GM03348 (cell line): ENCODE results near the gene STAG1.
"Not testable (repeated sequence)": the region's sequence is repeated elsewhere in the genome, so short reads cannot be mapped to it uniquely, and the experiment has no call there.

ENCODE experiments used
- DNase-seq: peaks from one replicate; pipeline ENCODE4 v3.0.0; 2012; ENCODE audit warnings: low spot score

Gene STAG1

GRCh38 chr3:136752172-136752421 is at the start of gene STAG1:
Gene STAG1, minus strand, starts transcription at chr3:136752378. Its CDS starts 121,480 bp downstream, at chr3:136630898.
- no peak for DNase-seq

- not testable (repeated sequence) for DNase-seq
Observed at GRCh38 chr3:136801146-136801545, 49.0 kb upstream of the STAG1 start.

- DNase-seq, result no peak
Observed at GRCh38 chr3:136792556-136793330, 40.6 kb upstream of the STAG1 start.

DNA sequence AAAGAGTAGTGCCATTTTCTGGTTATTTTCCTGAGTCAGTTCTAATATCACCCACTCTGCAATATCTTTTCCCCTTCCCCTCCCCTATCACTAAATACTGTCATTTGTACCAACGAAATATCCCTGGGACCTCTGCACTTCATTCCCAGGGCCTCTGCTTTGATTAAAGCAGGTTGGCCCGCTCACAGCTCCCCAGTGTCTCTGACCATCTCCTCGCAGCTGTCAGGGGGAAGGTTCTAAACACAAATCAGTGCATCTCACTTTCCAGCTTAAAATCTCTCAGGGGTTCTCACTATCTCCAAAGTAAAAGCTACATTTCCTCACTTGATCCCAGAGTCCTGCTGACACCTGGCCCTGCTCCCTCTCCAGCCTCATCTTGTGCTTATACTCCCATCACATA is 38.6 kb upstream of the STAG1 start:
- no peak for DNase-seq

DNA sequence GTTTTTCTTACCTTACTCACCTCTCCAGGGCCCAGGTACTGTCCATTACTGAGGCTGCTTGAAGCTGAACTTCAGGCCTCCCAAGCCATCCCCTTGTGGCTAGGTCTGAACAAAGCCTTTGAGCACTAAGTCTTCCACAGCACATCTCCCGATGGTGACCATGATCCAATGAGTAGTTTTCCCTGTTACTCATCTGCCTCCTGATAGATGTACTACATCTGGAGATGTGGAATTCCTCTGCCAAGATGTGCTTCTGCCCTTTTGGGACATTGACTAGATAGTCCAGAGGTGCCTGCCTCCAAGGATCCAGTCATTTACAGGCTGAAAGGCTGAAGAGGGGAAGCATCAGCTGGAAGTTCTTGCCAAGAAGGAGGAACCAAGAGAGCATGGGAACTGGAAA is 37.8 kb upstream of the STAG1 start:
- DNase-seq, result no peak

DNA sequence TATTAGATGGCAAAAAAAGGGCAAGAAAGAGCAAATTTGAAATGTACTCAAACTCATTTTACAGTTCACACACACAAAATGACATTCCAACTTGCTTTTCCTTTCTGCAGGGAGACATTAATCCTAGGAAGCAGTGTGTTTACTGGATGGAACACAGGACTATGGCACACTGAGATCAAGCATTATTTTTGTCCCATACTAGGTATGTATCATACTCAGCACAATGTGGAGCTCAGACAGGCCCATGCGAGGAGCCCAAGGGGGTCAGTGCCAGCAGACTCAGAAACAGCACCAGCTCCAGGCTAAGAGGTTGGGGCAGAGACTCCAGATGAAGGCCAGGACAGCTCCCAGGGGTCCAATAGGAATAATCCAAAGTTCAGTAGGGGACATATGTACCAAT is 36.0 kb upstream of the STAG1 start:
- no peak for DNase-seq

- DNase-seq, result peak; percentile 36
Observed at GRCh38 chr3:136787349-136787748, 35.2 kb upstream of the STAG1 start.

- no peak for DNase-seq
Observed at GRCh38 chr3:136783708-136784191, 31.6 kb upstream of the STAG1 start.

DNA sequence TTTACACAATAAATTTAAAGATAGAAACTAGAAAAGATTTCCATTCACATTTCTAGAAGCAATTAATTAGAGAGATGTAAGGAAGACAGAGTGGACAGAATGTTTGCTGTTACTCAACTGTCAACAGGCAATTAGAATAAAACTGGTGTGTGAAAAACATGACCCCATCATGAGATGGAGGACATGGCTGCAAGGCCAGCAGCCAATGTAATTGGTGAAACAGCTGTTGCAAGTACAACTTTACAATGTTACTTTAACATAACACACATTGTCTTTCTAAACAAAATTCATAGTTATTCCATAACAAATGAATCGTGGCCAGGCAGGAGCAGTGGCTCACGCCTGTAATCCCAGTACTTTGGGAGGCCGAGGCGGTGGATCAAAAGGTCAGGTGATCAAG is 28.6 kb upstream of the STAG1 start:
- DNase-seq, result no peak

DNA sequence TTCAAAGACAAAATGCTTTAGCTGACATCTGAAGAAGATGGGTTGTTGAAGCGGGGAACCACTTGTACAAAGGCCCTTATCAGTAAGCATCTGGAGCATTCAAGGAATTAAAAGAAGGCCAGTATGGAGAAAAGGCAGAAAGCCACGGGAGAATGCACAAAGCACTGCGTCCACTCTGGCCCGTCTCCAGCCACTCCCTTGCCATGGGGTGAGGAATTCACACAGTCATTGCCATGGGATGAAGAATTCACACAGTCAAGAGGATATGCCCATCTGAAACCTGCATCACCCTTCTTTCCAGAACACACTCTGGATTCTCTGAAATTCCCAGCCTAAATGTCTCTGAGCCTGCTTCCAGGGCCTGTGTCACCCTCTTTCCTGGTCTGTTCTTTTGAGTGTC is 26.7 kb upstream of the STAG1 start:
- peak; percentile 46 for DNase-seq

DNA sequence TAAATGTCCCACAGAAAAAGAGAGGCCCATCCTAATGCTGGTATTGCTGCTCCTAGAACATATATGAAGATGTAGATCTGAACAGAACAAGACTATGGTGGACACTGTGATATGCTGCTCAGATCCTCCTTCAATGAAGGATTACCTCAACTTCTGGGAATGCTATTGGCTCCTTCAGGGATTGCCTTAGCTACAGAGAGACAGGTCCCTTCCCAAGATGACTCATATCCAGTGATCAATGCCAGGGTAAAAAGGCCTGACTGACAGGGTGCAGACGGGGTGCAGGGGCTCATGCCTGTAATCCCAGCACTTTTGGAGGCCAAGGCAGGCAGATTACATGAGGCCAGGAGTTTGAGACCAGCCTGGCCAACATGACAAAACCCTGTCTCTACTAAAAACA is 20.5 kb upstream of the STAG1 start:
- DNase-seq, result peak; percentile 65

DNA sequence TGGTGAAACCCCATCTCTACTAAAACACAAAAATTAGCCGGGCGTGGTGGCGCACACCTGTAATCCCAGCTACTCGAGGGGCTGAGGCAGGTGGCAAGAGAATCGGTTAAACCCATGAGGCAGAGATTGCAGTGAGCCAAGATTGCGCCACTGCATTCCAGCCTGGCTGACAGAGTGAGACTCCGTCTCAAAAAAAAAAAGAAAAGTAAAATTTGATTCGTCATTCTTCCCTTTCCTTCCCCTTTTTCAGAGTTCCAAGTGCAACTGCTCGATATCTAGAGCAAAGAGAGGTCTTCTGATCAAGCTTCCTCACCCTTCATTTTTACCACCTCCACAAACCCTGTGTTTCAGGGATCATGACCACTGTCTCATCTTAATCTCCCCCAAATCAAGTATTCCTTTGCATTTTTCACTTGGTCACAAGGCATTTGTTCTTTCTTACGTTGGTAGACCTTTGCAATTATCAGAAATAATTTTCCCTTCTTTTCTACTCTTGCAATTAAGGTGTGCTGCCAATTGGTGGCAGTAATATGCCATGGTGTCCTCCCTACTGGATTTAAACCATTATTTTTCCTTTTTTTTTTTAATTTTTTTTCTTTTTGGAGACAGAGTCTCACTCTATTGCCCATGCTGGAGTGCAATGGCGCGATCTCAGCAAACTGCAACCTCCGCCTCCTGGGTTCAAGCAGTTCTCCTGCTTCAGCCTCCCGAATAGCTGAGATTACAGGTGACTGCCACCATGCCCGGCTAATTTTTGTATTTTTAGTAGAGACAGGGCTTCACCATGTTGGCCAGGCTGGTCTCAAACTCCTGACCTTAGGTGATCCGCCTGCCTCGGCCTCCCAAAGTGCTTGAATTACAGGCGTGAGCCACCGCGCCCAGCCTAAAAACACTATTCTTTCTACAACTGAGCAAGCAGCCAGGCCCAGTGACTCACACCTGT is 6.3 kb upstream of the STAG1 start:
- peak; percentile 21 for DNase-seq

DNA sequence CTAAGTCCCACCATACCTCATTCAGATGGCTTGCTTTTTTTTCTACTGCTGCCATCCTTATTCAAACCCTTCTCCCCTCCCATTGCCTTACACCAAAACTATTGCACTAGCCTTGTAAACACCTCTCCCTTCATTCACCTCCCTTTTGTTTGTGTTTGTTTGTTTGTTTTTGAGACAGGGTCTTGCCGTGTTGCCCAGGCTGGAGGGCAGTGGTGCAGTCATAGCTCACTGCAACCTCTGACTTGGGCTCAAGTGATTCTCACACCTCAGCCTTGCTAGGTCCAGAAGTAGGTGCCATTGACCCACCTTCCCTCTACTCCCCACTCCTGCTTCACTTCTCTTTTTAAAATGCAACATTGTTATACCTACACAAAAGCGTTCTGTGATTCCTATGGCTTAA is 3.0 kb upstream of the STAG1 start:
- no peak for DNase-seq

- DNase-seq, result no peak
Observed at GRCh38 chr3:136753326-136753939, 1.3 kb upstream of the STAG1 start.

- DNase-seq, result peak; percentile 98
Observed at GRCh38 chr3:136752422-136753325, 496 bp upstream of the STAG1 start.

DNA sequence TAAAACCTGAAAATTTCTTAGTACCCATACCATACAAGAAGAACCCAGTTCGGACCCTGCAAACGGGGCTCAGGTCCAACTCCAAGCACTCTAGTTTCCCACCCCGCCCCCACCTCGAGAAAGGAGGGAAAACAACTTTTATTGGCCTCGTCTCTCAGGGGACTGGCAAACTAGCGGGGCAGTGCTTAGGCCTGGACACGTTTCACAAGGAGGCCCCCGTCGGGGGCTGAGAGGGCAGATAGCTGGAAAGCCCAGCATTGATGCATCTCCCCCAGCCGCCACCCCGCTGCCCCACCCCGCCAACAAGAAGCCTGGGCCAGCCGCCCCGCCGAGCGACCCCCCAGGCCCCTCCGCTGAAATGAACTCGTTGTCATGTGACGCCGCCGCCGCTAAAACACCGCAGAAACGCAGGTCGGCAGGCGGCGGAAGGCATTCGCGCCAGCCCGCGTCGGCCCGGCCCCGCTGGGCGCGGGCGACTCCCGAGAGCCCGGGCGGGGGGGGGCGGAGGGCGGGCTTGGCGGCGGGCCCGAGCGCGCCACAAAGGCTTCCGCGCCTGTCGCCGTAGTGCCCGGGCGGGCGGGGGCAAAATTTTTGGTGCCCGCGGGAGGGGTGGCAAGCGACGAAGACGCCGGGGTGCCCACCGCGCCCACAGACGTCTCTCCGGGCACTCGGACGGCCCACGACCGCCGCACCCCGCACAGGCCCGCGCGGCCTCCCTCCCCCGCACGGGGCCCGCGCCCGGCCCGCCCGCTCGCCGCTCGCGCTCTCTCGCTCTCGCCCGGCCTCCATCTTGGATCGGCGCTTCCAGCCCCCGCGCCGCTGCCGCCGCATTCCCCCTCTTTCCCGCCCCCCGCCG is 634 bp downstream of the STAG1 start:
- peak; percentile 84 for DNase-seq

GRCh38 chr3:136750897-136751315 is 1.3 kb downstream of the STAG1 start:
- DNase-seq, result peak; percentile 35

DNA sequence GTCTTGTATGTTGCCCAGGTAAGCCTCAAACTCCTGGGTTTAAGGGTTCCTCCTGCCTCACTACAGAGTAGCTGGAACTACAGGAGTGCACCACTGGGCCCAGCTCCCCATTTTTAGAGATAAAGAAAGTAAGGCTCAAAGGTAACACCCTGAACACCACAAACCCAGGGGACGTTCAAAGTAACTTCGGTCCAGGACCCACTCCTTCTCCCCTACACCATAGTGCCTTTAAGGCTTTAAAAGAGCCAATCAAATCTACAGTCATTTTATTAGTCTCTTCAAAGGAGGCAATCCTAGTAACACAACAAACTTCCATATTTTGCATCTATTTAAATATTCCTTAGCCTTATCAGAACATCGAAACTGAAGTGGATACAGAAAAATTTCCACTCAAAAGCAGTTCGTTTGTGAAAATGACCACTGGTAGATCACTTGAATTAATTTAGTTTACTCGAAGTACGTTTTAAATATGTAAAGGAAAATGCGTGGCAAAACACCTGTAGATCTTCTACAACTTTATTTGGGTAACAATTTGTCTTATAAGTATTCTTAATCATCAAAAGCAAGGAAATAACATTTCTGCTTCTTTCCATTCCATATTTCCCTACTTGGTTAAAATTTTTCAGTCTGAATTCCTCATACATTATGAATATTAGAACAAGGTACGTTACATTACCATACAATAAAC is 1.8 kb downstream of the STAG1 start:
- no peak for DNase-seq

- DNase-seq, result not testable (repeated sequence)
Observed at GRCh38 chr3:136749602-136750001, 2.6 kb downstream of the STAG1 start.

- no peak for DNase-seq
Observed at GRCh38 chr3:136749091-136749490, 3.1 kb downstream of the STAG1 start.
